ENCODE measurements around the gene MRPL34. TPM values are rescaled to one million over a fixed set of nuclear protein-coding genes. Genes with fewer than 3 reads are reported as not detected.

Gene MRPL34
- total and polyA plus RNA-seq, 12 donors, result 122 to 301 (median 155) TPM

GRCh38 chr19:17312189-17313113 lies 6.8 kb downstream of the MRPL34 start:
- no peak overlapping the region for H3K27ac ChIP-seq
- DNase-seq (no peak), ATAC-seq (no peak)
- no peaks in the 10 kb centered on the region for H3K9me3 ChIP-seq
- TF ChIP-seq CTCF (IDR thresholded peaks at IDR 0.05), result no peak
- peaks cover 5 to 42% (median 28%) of the 10 kb centered on the region in 9 donors for H3K4me1 ChIP-seq
- intact Hi-C loops (cut with DNase I), result no loop called here
- 85 to 86% methylated on average over 20 of the region's 20 CpGs for WGBS, 2 donors
- no peak overlapping the region for H3K4me3 ChIP-seq
- H3K27me3 ChIP-seq, result no peaks in the 10 kb centered on the region
- H3K36me3 ChIP-seq, result peaks cover 0 to 46% (median 21%) of the 10 kb centered on the region in 9 donors

- intact Hi-C loops (cut with DNase I), result no loop called here
- ATAC-seq, result no peak
- H3K36me3 ChIP-seq, result peaks cover 0 to 61% (median 21%) of the 10 kb centered on the region in 9 donors
These were observed 8.4 kb downstream of the MRPL34 start for GRCh38 chr19:17314007-17314593.

GRCh38 chr19:17318966-17319365 lies 13.3 kb downstream of the MRPL34 start:
- Histone ChIP-seq H3K36me3 (peaks cover 0 to 88% (median 32%) of the 10 kb centered on the region in 9 donors), H3K9me3 (no peaks in the 10 kb centered on the region), H3K4me3 (no peak overlapping the region), H3K27me3 (no peaks in the 10 kb centered on the region), H3K4me1 (peaks cover 0 to 2% (median 0%) of the 10 kb centered on the region in 9 donors), H3K27ac (no peak overlapping the region)
- intact Hi-C loops (cut with DNase I), result no loop called here
- no peak for ATAC-seq
- no peak for DNase-seq
- 79 to 83% methylated on average over 6 of the region's 6 CpGs for WGBS, 2 donors
- TF ChIP-seq CTCF (IDR thresholded peaks at IDR 0.05), result no peak

More at GRCh38 chr19:17314007-17314593, 8.4 kb downstream of the MRPL34 start:
- Histone ChIP-seq H3K4me3 (no peak overlapping the region), H3K27me3 (no peaks in the 10 kb centered on the region), H3K27ac (no peak overlapping the region), H3K4me1 (peaks cover 5 to 29% (median 25%) of the 10 kb centered on the region in 9 donors), H3K9me3 (no peaks in the 10 kb centered on the region)
- TF ChIP-seq CTCF (IDR thresholded peaks at IDR 0.05), result no peak
- no peak for DNase-seq
- WGBS, 2 donors, result 90 to 92% methylated on average over 19 of the region's 19 CpGs

- WGBS, 2 donors, result 94% methylated on average over 40 of the region's 40 CpGs
- Histone ChIP-seq H3K4me1 (peaks cover 0 to 7% (median 0%) of the 10 kb centered on the region in 9 donors), H3K27ac (no peak overlapping the region), H3K36me3 (peaks cover 0 to 82% (median 29%) of the 10 kb centered on the region in 9 donors), H3K9me3 (no peaks in the 10 kb centered on the region), H3K4me3 (no peak overlapping the region), H3K27me3 (no peaks in the 10 kb centered on the region)
- ATAC-seq, result no peak
- TF ChIP-seq CTCF (IDR thresholded peaks at IDR 0.05), result no peak
- intact Hi-C loops (cut with DNase I), result no loop called here
- no peak for DNase-seq
These were observed 14.0 kb downstream of the MRPL34 start for GRCh38 chr19:17319473-17320238.

Data from heart right ventricle (tissue), 16 donors.